BLaER1 (cell line): ENCODE data around the gene FBXW5.

Experiments used
- H3K27ac ChIP-seq: shearing (Covaris generic); formaldehyde crosslinking; 2 replicates; pipeline ENCODE4 v1.8.1; 2022
- H3K27me3 ChIP-seq: shearing (Covaris generic); formaldehyde crosslinking; 2 replicates; pipeline ENCODE4 v1.8.1; 2022
- H3K36me3 ChIP-seq: shearing (Covaris generic); formaldehyde crosslinking; 2 replicates; pipeline ENCODE4 v1.8.1; 2022
- H3K4me1 ChIP-seq: shearing (Covaris generic); formaldehyde crosslinking; 2 replicates; pipeline ENCODE4 v1.8.1; 2022
- H3K4me2 ChIP-seq: shearing (Covaris generic); formaldehyde crosslinking; 2 replicates; pipeline ENCODE4 v1.8.1; 2022
- H3K4me3 ChIP-seq: shearing (Covaris generic); formaldehyde crosslinking; 2 replicates; pipeline ENCODE4 v1.8.1; 2022
- H3K9ac ChIP-seq: shearing (Covaris generic); formaldehyde crosslinking; 2 replicates; pipeline ENCODE4 v1.8.1; 2022
- H3K9me3 ChIP-seq: shearing (Covaris generic); formaldehyde crosslinking; 2 replicates; pipeline ENCODE4 v1.8.1; 2022
- H4K20me1 ChIP-seq: shearing (Covaris generic); formaldehyde crosslinking; 2 replicates; pipeline ENCODE4 v1.8.1; 2022
- Cebpa-rat ChIP-seq: shearing (Covaris generic); IDR thresholded peaks from 2 replicates; pipeline ENCODE4 v1.8.1; 2022

FBXW5 gene

DNA sequence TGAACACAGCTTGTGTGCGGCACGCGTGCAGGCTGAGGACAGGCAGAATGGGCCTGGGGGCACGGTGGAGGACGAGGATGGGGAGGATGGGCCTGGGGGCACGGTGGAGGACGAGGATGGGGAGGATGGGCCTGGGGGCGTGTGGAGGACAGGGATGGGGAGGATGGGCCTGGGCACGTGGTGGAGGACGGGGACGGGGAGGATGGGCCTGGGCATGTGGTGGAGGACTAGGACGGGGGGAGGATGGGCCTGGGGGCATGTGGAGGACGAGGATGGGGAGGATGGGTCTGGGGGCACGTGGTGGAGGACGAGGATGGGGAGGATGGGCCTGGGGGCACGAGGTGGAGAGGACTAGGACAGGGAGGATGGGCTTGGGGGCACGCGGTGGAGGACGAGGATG is 22.0 kb downstream of the FBXW5 start:
- peaks cover 21% of the 10 kb centered on the region for H4K20me1 ChIP-seq
- H3K4me1 ChIP-seq, result no peaks in the 10 kb centered on the region
- no peaks in the 10 kb centered on the region for H3K27me3 ChIP-seq
- no peak overlapping the region for H3K4me3 ChIP-seq
- TF ChIP-seq Cebpa-rat, result no peak
- H3K4me2 ChIP-seq, result no peak overlapping the region
- peaks cover 99% of the 10 kb centered on the region for H3K36me3 ChIP-seq
- no peak overlapping the region for H3K9ac ChIP-seq
- H3K9me3 ChIP-seq, result no peaks in the 10 kb centered on the region
- H3K27ac ChIP-seq, result no peak overlapping the region

DNA sequence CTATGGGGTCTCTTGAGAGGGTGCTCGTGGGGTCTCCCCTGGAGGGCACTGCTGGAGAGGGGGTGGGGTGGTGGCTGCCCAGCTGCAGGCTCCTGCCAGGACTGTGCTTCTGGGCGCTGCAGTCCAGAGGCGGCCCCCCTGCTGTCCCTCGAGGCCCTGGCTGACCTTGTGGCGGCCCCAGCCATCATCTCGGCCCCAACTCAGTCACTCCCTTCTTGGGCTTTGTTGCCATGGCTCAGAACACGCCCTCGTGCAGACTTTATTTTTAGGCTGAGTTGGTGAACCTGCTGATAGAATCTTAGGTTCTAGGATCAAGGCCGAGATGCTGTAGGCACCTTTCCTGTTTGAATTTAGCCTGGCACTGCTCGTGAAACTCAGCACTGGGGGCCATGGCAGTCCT is 22.8 kb downstream of the FBXW5 start:
- Histone ChIP-seq H3K9ac (no peak overlapping the region), H3K27ac (no peak overlapping the region), H4K20me1 (peaks cover 21% of the 10 kb centered on the region), H3K4me1 (no peaks in the 10 kb centered on the region), H3K4me2 (no peak overlapping the region), H3K27me3 (no peaks in the 10 kb centered on the region), H3K36me3 (peaks cover 99% of the 10 kb centered on the region), H3K4me3 (no peak overlapping the region), H3K9me3 (no peaks in the 10 kb centered on the region)
- TF ChIP-seq Cebpa-rat, result no peak

DNA sequence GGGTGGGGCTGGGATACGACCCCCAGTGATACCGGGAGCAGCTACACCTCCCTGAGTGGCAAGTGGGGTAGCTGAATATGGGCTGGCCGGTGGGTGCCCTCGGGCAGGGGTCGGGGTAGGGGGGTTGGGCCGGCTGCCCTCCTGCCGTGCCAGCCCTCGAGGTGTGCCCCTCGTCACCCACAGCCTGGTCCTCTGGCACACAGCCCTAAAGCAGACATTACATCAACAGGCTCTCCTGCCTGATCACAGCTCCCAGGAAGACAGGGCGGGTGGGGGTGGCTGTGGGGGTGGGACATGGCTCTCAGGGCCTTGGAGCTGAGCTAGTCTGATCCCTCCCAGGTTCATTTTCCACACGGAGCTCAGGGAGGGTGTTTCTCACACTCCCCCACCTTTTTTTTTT is 23.2 kb downstream of the FBXW5 start:
- Histone ChIP-seq H3K36me3 (peaks cover 99% of the 10 kb centered on the region), H3K27me3 (no peaks in the 10 kb centered on the region), H3K4me2 (no peak overlapping the region), H3K27ac (no peak overlapping the region), H3K9me3 (no peaks in the 10 kb centered on the region), H3K4me1 (no peaks in the 10 kb centered on the region), H3K4me3 (no peak overlapping the region), H3K9ac (no peak overlapping the region), H4K20me1 (peaks cover 21% of the 10 kb centered on the region)
- TF ChIP-seq Cebpa-rat, result no peak

DNA sequence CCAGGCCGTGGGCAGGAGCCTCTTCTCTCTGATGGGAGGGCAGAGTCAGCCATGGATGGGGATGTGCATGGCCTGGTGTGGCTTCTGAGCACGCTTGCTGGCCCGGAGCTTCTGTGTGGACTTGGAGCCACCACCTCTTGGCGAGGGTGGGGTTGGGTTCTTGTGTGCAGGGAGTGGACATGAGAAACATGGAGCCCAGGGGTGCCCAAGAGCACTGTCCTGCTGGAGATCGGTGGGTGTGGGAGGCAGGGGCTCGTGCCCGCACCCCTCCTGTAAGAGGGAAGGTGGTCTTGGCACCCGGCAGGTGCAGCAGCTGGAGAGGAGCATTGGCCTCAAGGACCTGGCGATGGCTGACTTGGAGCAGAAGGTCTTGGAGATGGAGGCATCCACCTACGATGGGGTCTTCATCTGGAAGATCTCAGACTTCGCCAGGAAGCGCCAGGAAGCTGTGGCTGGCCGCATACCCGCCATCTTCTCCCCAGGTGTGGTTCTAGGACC is 23.8 kb downstream of the FBXW5 start:
- Histone ChIP-seq H3K4me2 (no peak overlapping the region), H3K27me3 (no peaks in the 10 kb centered on the region), H3K9me3 (no peaks in the 10 kb centered on the region), H3K36me3 (peaks cover 99% of the 10 kb centered on the region), H3K4me3 (no peak overlapping the region), H3K4me1 (no peaks in the 10 kb centered on the region), H4K20me1 (peaks cover 21% of the 10 kb centered on the region), H3K9ac (no peak overlapping the region), H3K27ac (no peak overlapping the region)
- TF ChIP-seq Cebpa-rat, result no peak

DNA sequence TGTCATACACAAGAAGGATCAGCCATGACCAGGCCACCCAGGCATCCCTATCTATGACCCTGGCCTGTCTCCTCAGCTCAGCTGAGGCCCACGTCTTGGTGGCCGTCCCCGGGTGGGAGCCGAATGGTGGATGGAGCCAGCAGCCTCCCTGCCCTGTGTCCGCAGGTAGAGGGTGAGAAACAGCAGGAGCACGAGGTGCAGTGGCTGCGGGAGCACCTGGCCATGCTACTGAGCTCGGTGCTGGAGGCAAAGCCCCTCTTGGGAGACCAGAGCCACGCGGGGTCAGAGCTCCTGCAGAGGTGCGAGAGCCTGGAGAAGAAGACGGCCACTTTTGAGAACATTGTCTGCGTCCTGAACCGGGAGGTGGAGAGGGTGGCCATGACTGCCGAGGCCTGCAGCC is 24.5 kb downstream of the FBXW5 start:
- TF ChIP-seq Cebpa-rat, result no peak
- Histone ChIP-seq H3K9me3 (no peaks in the 10 kb centered on the region), H3K9ac (no peak overlapping the region), H3K4me3 (no peak overlapping the region), H3K4me1 (no peaks in the 10 kb centered on the region), H3K27me3 (no peaks in the 10 kb centered on the region), H3K27ac (no peak overlapping the region), H4K20me1 (peaks cover 28% of the 10 kb centered on the region), H3K36me3 (peaks cover 99% of the 10 kb centered on the region), H3K4me2 (no peak overlapping the region)

DNA sequence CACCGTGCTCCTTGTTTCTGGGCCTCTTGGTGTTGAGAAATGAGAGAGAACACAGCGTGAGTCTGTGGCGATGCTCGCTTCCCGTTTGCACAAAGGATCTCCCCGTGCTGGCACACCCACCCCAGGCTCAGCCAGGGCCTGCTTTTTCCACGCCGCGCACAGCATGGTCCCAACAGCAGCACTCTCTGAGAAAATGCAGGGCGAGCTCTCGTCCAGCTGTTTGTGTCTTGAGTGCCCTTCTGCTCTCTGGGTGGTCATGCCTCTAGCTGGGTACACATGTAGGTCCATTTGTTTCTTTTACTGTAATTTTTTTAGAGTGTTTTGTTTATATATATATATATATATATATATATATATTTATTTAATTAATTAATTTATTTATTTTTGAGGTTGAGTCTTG is 26.6 kb downstream of the FBXW5 start:
- Histone ChIP-seq H3K9ac (no peak overlapping the region), H3K4me3 (no peak overlapping the region), H3K9me3 (no peaks in the 10 kb centered on the region), H3K27ac (no peak overlapping the region), H3K36me3 (peaks cover 99% of the 10 kb centered on the region), H3K4me1 (no peaks in the 10 kb centered on the region), H4K20me1 (peaks cover 43% of the 10 kb centered on the region), H3K27me3 (no peaks in the 10 kb centered on the region), H3K4me2 (no peak overlapping the region)
- no peak for TF ChIP-seq Cebpa-rat

DNA sequence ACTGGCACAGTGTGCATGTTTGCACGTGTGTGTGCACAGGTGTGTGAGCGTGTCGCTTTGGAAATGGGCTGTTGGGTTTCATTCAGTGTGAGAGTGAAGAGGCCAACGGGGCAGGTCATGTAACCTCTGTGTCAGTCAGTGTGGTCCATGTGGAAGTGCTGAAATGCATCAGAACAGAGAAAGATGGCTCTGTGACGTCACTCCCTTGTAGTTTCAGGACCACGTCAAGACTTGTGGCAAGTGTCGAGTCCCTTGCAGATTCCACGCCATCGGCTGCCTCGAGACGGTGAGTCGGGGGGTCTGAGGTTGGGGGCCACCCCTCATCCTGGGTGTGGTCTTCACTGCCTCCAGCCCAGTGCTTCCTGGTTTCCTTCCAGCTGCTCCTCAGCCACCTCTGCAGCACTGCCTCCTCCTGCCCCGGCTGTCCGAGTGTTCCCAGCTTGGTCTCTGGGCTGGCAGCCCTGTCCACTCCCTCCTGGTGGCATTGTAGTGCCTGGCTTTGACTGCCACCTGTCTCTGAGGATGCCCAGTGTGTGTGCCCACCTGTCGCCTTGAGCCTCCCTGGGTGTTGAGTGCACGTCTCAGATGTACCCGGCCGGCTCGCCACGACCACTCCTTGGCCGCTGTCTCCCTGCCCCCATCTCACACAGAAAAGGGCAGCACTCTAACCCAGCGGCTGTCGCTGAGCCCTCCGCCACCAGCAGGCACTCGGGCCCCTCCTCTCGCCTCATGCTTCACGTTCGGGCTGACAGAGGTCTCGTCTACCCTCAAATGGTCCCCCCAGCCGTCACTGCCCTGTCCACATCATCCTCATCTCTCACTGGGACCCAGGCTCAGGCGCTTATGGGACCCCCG is 28.0 kb downstream of the FBXW5 start:
- no peak for TF ChIP-seq Cebpa-rat
- no peaks in the 10 kb centered on the region for H3K4me1 ChIP-seq

DNA sequence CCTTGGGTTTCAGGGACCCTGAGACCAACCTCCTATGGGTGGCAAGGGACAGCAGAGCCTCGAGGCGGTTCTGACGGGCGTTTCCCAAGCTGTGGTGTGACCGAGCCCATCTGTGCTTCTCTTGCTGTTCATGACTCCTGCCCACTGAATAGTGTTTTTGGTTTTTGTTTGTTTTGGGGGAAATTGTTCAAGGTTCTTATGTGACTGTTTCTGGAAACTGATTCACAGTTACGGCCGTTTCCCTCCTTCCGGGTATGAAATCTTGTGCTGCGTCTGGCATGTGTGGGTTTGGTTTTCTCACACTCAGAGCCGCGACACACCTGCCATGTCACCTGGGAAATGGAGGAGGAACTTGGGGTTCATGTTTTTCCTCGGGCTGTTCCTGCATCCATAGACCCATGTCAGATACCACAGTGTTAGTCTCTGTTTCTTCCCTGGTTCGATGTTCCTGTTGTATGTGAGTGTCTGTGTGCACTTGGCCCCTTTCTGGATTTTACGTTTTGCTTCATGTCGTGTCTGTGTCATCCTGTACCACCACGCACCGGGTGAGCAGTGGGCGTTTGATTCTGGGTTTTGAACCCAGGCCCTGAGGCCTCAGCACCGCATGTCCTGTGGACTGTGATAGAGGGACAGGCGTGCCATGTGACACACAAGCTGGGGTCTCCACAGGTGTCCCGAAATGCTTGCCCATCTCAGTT is 28.8 kb downstream of the FBXW5 start:
- TF ChIP-seq Cebpa-rat, result no peak
- Histone ChIP-seq H4K20me1 (peaks cover 54% of the 10 kb centered on the region), H3K9ac (no peak overlapping the region), H3K4me2 (no peak overlapping the region), H3K36me3 (peaks cover 100% of the 10 kb centered on the region), H3K27me3 (no peaks in the 10 kb centered on the region), H3K4me3 (no peak overlapping the region), H3K9me3 (no peaks in the 10 kb centered on the region), H3K27ac (no peak overlapping the region), H3K4me1 (no peaks in the 10 kb centered on the region)

More for the DNA sequence above, 28.0 kb downstream of the FBXW5 start:
- H3K9ac ChIP-seq, result no peak overlapping the region
- no peak overlapping the region for H3K27ac ChIP-seq
- H3K9me3 ChIP-seq, result no peaks in the 10 kb centered on the region
- no peak overlapping the region for H3K4me3 ChIP-seq
- no peaks in the 10 kb centered on the region for H3K27me3 ChIP-seq
- H3K36me3 ChIP-seq, result peaks cover 99% of the 10 kb centered on the region
- H3K4me2 ChIP-seq, result no peak overlapping the region
- peaks cover 47% of the 10 kb centered on the region for H4K20me1 ChIP-seq

DNA sequence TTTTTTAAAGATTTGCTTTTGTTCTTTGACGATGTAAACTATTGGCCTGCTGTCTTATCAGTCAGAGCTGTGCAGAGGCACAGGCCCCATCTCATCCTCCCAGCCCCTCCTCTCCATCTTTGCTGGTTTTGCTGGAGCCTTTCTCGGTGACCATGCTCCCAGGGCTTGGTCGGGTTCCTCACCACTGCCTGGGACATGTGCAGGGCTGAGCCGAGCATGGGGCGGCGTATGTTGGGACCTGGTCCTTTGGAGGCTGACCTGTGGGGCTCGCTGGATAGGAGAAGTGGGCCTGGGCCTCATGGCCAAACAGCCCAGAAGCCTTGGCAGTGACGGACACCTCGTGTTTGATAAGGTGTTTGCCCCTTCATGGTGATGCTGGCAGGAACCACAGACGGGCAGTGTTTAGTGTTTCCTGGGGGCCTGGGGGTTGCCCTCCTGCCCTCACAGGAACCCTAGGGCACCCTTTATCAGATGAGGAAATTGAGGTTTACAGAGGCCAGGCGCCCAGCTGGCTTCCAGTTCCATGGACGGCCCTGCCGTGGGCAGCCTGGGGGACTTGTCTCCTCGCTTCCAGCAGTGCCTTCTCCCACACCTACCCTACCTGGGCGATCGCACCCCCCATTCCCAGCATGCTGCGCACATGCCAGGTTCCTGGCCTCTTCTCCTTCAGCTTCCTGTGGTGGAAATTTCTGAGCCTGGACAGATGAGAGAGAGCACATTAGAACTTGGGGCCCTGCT is 30.7 kb downstream of the FBXW5 start:
- H3K27me3 ChIP-seq, result no peaks in the 10 kb centered on the region
- H3K4me2 ChIP-seq, result no peak overlapping the region
- H3K4me3 ChIP-seq, result no peak overlapping the region
- H3K4me1 ChIP-seq, result no peaks in the 10 kb centered on the region
- H3K9ac ChIP-seq, result 0 out of 2 replicates have a peak overlapping the region, but pooled peaks have one; percentile 2
- TF ChIP-seq Cebpa-rat, result no peak
- peaks cover 100% of the 10 kb centered on the region for H3K36me3 ChIP-seq
- no peaks in the 10 kb centered on the region for H3K9me3 ChIP-seq
- H3K27ac ChIP-seq, result no peak overlapping the region
- H4K20me1 ChIP-seq, result peaks cover 73% of the 10 kb centered on the region

DNA sequence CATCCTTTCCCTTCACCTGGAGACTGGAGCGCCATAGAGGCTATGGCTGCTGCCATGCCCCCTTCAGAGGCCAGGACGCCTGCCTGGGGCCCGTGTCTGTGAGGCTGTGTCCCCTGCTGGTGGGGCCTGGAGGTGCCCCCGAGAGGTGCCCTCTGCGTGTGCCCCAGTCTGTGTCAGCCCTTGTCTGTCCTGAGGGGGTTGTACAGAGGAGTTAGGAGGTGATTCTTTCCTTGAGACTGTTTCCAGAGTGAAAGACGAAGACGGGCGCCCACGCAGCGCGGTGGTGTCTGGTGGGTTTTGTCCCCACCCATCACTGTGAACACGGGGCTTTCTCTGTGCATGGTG is 33.7 kb downstream of the FBXW5 start:
- Histone ChIP-seq H3K4me2 (no peak overlapping the region), H3K9me3 (no peaks in the 10 kb centered on the region; the same call in 1 of the 2 replicates), H4K20me1 (peaks cover 72% of the 10 kb centered on the region), H3K9ac (no peak overlapping the region), H3K4me1 (peaks cover 5% of the 10 kb centered on the region; the same call in 1 of the 2 replicates), H3K27me3 (no peaks in the 10 kb centered on the region), H3K4me3 (no peak overlapping the region), H3K36me3 (peaks cover 100% of the 10 kb centered on the region), H3K27ac (no peak overlapping the region)
- no peak for TF ChIP-seq Cebpa-rat
